ENCODE measurements around the gene KNG1. TPM values are rescaled to one million over a fixed set of nuclear protein-coding genes. Genes with fewer than 3 reads are reported as not detected.
A peak's percentile ranks its signal among the peaks of the same experiment; 100 is the strongest.

KNG1 gene
- total RNA-seq, 1 donor from 2014 or later = not detected

DNA sequence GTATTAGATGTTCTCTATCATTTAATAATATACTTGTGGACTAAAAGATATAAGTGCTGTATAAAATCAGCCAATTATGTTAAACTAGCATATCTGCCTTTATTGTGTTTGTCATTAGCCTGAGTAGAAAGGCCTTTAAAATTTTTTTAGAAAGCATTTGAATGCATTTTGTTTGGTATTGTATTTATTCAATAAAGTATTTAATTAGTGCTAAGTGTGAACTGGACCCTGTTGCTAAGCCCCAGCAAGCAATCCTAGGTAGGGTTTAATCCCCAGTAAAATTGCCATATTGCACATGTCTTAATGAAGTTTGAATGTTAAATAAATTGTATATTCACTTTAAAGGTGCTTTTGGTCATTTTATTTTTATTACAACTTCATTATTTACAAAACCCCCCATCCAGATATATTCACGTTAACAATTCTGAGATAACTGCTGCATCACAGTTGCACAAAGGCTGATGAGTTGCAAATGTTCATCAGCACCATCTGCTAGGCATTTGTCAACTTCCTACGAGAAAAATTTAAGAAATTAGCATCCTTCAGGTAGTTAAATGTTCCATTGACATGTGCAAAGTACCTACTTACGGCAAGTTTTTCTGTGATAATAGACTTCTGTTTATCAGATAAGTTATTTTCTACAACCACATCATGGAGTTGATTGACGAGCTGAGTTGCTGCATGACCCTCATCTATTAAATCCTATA, 72.5 kb downstream of the KNG1 start:
- TF ChIP-seq, protein P1, sequence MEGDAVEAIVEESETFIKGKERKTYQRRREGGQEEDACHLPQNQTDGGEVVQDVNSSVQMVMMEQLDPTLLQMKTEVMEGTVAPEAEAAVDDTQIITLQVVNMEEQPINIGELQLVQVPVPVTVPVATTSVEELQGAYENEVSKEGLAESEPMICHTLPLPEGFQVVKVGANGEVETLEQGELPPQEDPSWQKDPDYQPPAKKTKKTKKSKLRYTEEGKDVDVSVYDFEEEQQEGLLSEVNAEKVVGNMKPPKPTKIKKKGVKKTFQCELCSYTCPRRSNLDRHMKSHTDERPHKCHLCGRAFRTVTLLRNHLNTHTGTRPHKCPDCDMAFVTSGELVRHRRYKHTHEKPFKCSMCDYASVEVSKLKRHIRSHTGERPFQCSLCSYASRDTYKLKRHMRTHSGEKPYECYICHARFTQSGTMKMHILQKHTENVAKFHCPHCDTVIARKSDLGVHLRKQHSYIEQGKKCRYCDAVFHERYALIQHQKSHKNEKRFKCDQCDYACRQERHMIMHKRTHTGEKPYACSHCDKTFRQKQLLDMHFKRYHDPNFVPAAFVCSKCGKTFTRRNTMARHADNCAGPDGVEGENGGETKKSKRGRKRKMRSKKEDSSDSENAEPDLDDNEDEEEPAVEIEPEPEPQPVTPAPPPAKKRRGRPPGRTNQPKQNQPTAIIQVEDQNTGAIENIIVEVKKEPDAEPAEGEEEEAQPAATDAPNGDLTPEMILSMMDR (conservative IDR thresholded peaks at IDR 0.05) = no peak
- Mint-ChIP-seq H3K27ac (peak overlapping the region; percentile 65), H3K4me1 (ENCODE audit: unreplicated experiment) (peaks cover 27% of the 10 kb centered on the region), H3K9me3 (no peaks in the 10 kb centered on the region), H3K36me3 (peaks cover 54% of the 10 kb centered on the region), H3K4me3 (no peak overlapping the region), H3K27me3 (no peaks in the 10 kb centered on the region)
- DNase-seq (ENCODE audit: extremely low spot score, unreplicated experiment) = no peak

DNA sequence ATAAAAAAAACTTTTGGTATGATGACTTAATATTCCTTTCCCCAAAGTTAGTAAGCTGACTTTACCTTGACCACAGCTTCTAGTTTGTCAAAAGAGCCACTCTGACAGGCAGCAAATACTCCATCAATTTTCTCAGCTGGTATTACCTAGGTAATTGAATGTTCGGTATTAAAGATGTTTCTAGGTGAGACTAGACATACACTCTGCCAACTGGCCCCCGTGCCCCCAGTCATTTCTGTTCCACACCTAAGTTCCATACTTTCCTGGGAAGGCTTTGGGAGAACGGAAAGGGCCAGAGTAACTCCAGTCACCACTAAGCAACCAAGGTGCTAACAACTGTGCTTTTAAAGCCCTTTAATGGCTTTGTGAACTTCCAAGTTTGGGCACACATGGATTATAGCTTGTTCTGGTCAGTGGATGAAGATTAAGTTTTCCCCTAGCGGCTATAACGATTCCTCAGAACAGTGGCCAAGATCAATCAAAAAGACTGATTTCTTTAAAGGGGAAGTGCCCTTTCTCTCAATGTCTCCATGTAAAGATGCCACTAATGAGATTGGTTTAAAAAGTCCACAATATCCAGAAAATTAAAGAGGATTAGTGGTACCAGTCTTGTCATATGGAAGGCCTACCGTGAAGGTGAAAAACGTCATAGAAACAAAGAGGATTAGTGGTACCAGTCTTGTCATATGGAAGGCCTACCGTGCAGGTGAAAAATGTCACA, 73.3 kb downstream of the KNG1 start:
- H3K9me3 Mint-ChIP-seq = no peaks in the 10 kb centered on the region
- DNase-seq (ENCODE audit: extremely low spot score, unreplicated experiment) = no peak
- TF ChIP-seq, protein P1 (conservative IDR thresholded peaks at IDR 0.05) = no peak
- peaks cover 24% of the 10 kb centered on the region for H3K4me1 Mint-ChIP-seq (ENCODE audit: unreplicated experiment)
- no peak overlapping the region for H3K4me3 Mint-ChIP-seq
- no peaks in the 10 kb centered on the region for H3K27me3 Mint-ChIP-seq
- H3K36me3 Mint-ChIP-seq = peaks cover 47% of the 10 kb centered on the region
- peak overlapping the region; percentile 65 for H3K27ac Mint-ChIP-seq

Small RNAs within 50 kb of the gene (microRNA-seq; reads per million reads assigned to microRNA genes)
- 9.9 reads per million, percentile 32 among the genes with 10 or more reads in this experiment for gene MIR1248

Other genes with a start within 250 kb of the KNG1 start
- gene CRYGS, start 173.0 kb upstream of the KNG1 start, total RNA-seq (ENCODE audit: low replicate concordance) = 1.2 and 7.8 TPM in 2 replicates
- 11.0 and 16.6 TPM in 2 replicates for gene TBCCD1, start 150.0 kb upstream of the KNG1 start, total RNA-seq (ENCODE audit: low replicate concordance)
- 63.4 and 68.5 TPM in 2 replicates for gene DNAJB11, start 146.6 kb upstream of the KNG1 start, total RNA-seq (ENCODE audit: low replicate concordance)
- gene AHSG, start 104.3 kb upstream of the KNG1 start, total RNA-seq (ENCODE audit: low replicate concordance) = 0.27 and 0.74 TPM in 2 replicates
- not detected in 2 replicates for gene FETUB, start 77.0 kb upstream of the KNG1 start, total RNA-seq (ENCODE audit: low replicate concordance)
- not detected in 2 replicates for gene HRG, start 51.3 kb upstream of the KNG1 start, total RNA-seq (ENCODE audit: low replicate concordance)
- gene EIF4A2, start 66.2 kb downstream of the KNG1 start, total RNA-seq (ENCODE audit: low replicate concordance) = 477 and 480 TPM in 2 replicates
- 33.6 and 64.2 TPM in 2 replicates for gene RFC4, start 89.1 kb downstream of the KNG1 start, total RNA-seq (ENCODE audit: low replicate concordance)
- gene ADIPOQ, start 125.4 kb downstream of the KNG1 start, total RNA-seq (ENCODE audit: low replicate concordance) = not detected in 2 replicates
- gene ST6GAL1, start 213.2 kb downstream of the KNG1 start, total RNA-seq (ENCODE audit: low replicate concordance) = 22.3 and 51.8 TPM in 2 replicates

Measured in type B pancreatic cell (in vitro differentiated cells).